Measurements from ENCODE around the gene PCMTD2. TPM values are rescaled to one million over a fixed set of nuclear protein-coding genes. Genes with fewer than 3 reads are reported as not detected.

The PCMTD2 gene
- total and polyA plus RNA-seq, 10 of the 15 experiments (the other 5 are each of a cell fraction or from before 2014, with no cell fraction given) = 6.8 to 36.8 (median 16.5) TPM

- H3K4me1 ChIP-seq (ENCODE audit: control insufficient read depth, insufficient read depth, low read length) = no peaks in the 10 kb centered on the region
- H3K27me3 ChIP-seq (replicated peaks in 1 of 2; ENCODE audit: control insufficient read depth in 2 of 2, insufficient read depth in 2 of 2, low read length in 1 of 2) = peaks cover 0 to 8% of the 10 kb centered on the region in 2 experiments; a peak in 1 of 4 replicates
- no TSS peak for BruUV-seq (replicated peaks)
- in situ Hi-C loops (cut with MboI) (no loop called here), intact Hi-C loops (cut with micrococcal nuclease; ENCODE audit: unreplicated experiment) (no loop called here)
- no peaks in the 10 kb centered on the region for H3K9me3 ChIP-seq (replicated peaks; ENCODE audit: control insufficient read depth, insufficient read depth, low read length)
- TF ChIP-seq PKNOX1 (IDR thresholded peaks at IDR 0.05) (no peak), TCF7 (IDR thresholded peaks at IDR 0.05; ENCODE audit: borderline replicate concordance) (no peak), RB1 (IDR thresholded peaks at IDR 0.05; ENCODE audit: borderline replicate concordance) (no peak), EGR1 (IDR thresholded peaks at IDR 0.05; ENCODE audit: borderline replicate concordance in 1 of 2, low read depth in 2 of 2, low read length in 2 of 2) (no peak), SREBF1 (IDR thresholded peaks at IDR 0.05; ENCODE audit: low read length) (no peak), IRF4 (IDR thresholded peaks at IDR 0.05; ENCODE audit: low read depth, low read length) (no peak), CBX5 (IDR thresholded peaks at IDR 0.05; ENCODE audit: low read depth) (no peak), BACH1 (IDR thresholded peaks at IDR 0.05; ENCODE audit: borderline replicate concordance) (no peak), POU2F2 (IDR thresholded peaks at IDR 0.05; ENCODE audit: borderline replicate concordance, low read depth, low read length) (no peak), IKZF1 (conservative IDR thresholded peaks at IDR 0.05) (no peak), CHD4 (IDR thresholded peaks at IDR 0.05) (no peak), CEBPB (IDR thresholded peaks at IDR 0.05; ENCODE audit: borderline replicate concordance in 1 of 2, low read depth in 2 of 2, low read length in 2 of 2) (no peak), KAT2A (conservative IDR thresholded peaks at IDR 0.05; ENCODE audit: control insufficient read depth, low read depth, low read length) (no peak), EP300 (IDR thresholded peaks at IDR 0.05; ENCODE audit: borderline replicate concordance in 1 of 2, control insufficient read depth in 1 of 2, low read depth in 2 of 2, low read length in 2 of 2) (no peak), USF1 (IDR thresholded peaks at IDR 0.05; ENCODE audit: borderline replicate concordance, extremely low read length, insufficient read depth, low read depth, low read length) (no peak), MTA3 (IDR thresholded peaks at IDR 0.05; ENCODE audit: borderline replicate concordance, low read length) (no peak), TCF3 (IDR thresholded peaks at IDR 0.05; ENCODE audit: borderline replicate concordance, insufficient read depth, low read depth, low read length) (no peak), FOXM1 (IDR thresholded peaks at IDR 0.05; ENCODE audit: low read depth, low read length) (no peak), ZBTB11 (CRISPR knock-in tag; IDR thresholded peaks at IDR 0.05) (no peak)
- ChIA-PET CTCF (interaction anchor here (0.9 to 3.1 kb wide), 2 partner anchors 10 to 16 kb away, joined by 3 to 10 read pairs; partner anchors contain the start of gene PCMTD2), RAD21 (ENCODE audit: unreplicated experiment) (interaction anchor here (1.1 kb wide), 1 partner anchor 22 kb away, joined by 3 read pairs; no protein-coding TSS in a partner anchor), POLR2A (no interaction called here), SMC1A (ENCODE audit: uncharacterized antibody, unreplicated experiment) (no interaction called here)
- no peak overlapping the region for H2AFZ ChIP-seq (ENCODE audit: control insufficient read depth, low read depth, low read length)
- H3K27ac ChIP-seq (ENCODE audit: control insufficient read depth, insufficient read depth) = no peak overlapping the region
- DNase-seq (ENCODE audit: low read depth, low spot score) (no peak), ATAC-seq (no peak), FAIRE-seq (no peak)
- H3K4me3 ChIP-seq = no peak overlapping the region
- whole genome bisulfite sequencing (ENCODE audit: insufficient coverage, insufficient replicate concordance, low lambda C conversion rate, missing lambda C conversion rate) = 17% methylated on average over 8 of the region's 8 CpGs
- H4K20me1 ChIP-seq (ENCODE audit: control insufficient read depth, insufficient read depth) = no peaks in the 10 kb centered on the region
- H3K9ac ChIP-seq (ENCODE audit: control insufficient read depth, insufficient read depth, low read length) = no peak overlapping the region
- no peaks in the 10 kb centered on the region for H3K36me3 ChIP-seq (ENCODE audit: control insufficient read depth in 2 of 2, insufficient read depth in 2 of 2, low read length in 1 of 2)
- H3K79me2 ChIP-seq (ENCODE audit: control insufficient read depth, insufficient read depth, low read length) = no peaks in the 10 kb centered on the region
- H3K4me2 ChIP-seq (ENCODE audit: control insufficient read depth, insufficient read depth) = no peak overlapping the region
Observed at GRCh38 chr20:64244870-64245603, 10.5 kb upstream of the PCMTD2 start.

Measured in GM12878 (cell line).